GM10248 (cell line): ENCODE results near the gene SFT2D2.

Source experiments
- CTCF ChIA-PET: fragments of 300-600 bp; sonication (Branson Sonifier 250); formaldehyde crosslinking; extraction: SDS; loops from one replicate; lab custom pipeline; 2021; ENCODE audit warnings: antibody characterized with exemption; lab: Yijun Ruan, JAX
- POLR2A ChIA-PET: fragments of 350-650 bp; sonication (Branson Sonifier 250); formaldehyde crosslinking; extraction: SDS; loops from one replicate; lab custom pipeline; 2020; ENCODE audit warnings: antibody characterized with exemption; lab: Yijun Ruan, JAX
- DNase-seq: peaks from one replicate; pipeline ENCODE4 v3.0.0; 2012; ENCODE audit errors: extremely low spot score
- CTCF ChIP-seq: IDR thresholded peaks from 2 replicates; pipeline ENCODE4 v1.5.1; 2012; ENCODE audit warnings: mild to moderate bottlenecking, low read depth; ENCODE audit errors: extremely low read depth, missing control alignments, control extremely low read depth

The SFT2D2 gene

GRCh38 chr1:168243198-168243597 lies 17.4 kb downstream of the SFT2D2 start:
- TF ChIP-seq CTCF = no peak
- CTCF ChIA-PET = interaction anchor here (2.2 kb wide), 1 partner anchor 8 kb away, joined by 14 read pairs; no protein-coding TSS in a partner anchor
- POLR2A ChIA-PET = no interaction called here
- DNase-seq = no peak

GRCh38 chr1:168243636-168244212 lies 17.9 kb downstream of the SFT2D2 start:
- POLR2A ChIA-PET = no interaction called here
- DNase-seq = no peak
- CTCF ChIA-PET = interaction anchor here (2.2 kb wide), 1 partner anchor 8 kb away, joined by 14 read pairs; no protein-coding TSS in a partner anchor
- TF ChIP-seq CTCF = no peak

- no peak for DNase-seq
- ChIA-PET POLR2A (interaction anchor here (0.6 kb wide), 1 partner anchor 14 kb away, joined by 3 read pairs; no protein-coding TSS in a partner anchor), CTCF (no interaction called here)
- no peak for TF ChIP-seq CTCF
Observed at GRCh38 chr1:168245042-168245441, 19.2 kb downstream of the SFT2D2 start.

GRCh38 chr1:168246506-168246905 lies 20.7 kb downstream of the SFT2D2 start:
- CTCF ChIA-PET = interaction anchor here (1.5 to 1.9 kb wide), 2 partner anchors 12 to 17 kb away, joined by 4 to 19 read pairs; no protein-coding TSS in a partner anchor
- POLR2A ChIA-PET = no interaction called here
- no peak for DNase-seq
- TF ChIP-seq CTCF = no peak

- no peak for TF ChIP-seq CTCF
- CTCF ChIA-PET = interaction anchor here (0.7 to 1.5 kb wide), 3 partner anchors 11 to 44 kb away, joined by 3 to 6 read pairs (median 3); no protein-coding TSS in a partner anchor
- DNase-seq = no peak
- POLR2A ChIA-PET = no interaction called here
Observed at GRCh38 chr1:168252204-168252733, 26.5 kb downstream of the SFT2D2 start.

- TF ChIP-seq CTCF = no peak
- ChIA-PET POLR2A (no interaction called here), CTCF (interaction anchor here (1.6 kb wide), 1 partner anchor 23 kb away, joined by 4 read pairs; no protein-coding TSS in a partner anchor)
- DNase-seq = no peak
Observed at GRCh38 chr1:168256164-168256563, 30.4 kb downstream of the SFT2D2 start.
